ENCODE results near the gene VPS41. TPM values are rescaled to one million over a fixed set of nuclear protein-coding genes. Genes with fewer than 3 reads are reported as not detected.

The VPS41 gene
- total RNA-seq, 1 experiment from 2014 or later, result 31.4 TPM

- TF ChIP-seq CTCF (IDR thresholded peaks at IDR 0.05; ENCODE audit: unreplicated experiment), result no peak
- H3K36me3 Mint-ChIP-seq (ENCODE audit: insufficient read depth, unreplicated experiment), result no peaks in the 10 kb centered on the region
- H3K9me3 Mint-ChIP-seq (ENCODE audit: unreplicated experiment), result no peaks in the 10 kb centered on the region
- no peak overlapping the region for H3K4me3 Mint-ChIP-seq (ENCODE audit: unreplicated experiment)
- ChIA-PET CTCF (no interaction called here), POLR2A (no interaction called here)
- H3K27me3 Mint-ChIP-seq (ENCODE audit: insufficient read depth, unreplicated experiment), result peaks cover 16% of the 10 kb centered on the region
- DNase-seq (ENCODE audit: unreplicated experiment), result no peak
- intact Hi-C loops (cut with micrococcal nuclease), result no loop called here
- no peak overlapping the region for H3K27ac Mint-ChIP-seq (ENCODE audit: low read depth, unreplicated experiment)
- H3K4me1 Mint-ChIP-seq (ENCODE audit: insufficient read depth, unreplicated experiment), result peaks cover 7% of the 10 kb centered on the region
- BruUV-seq (replicated peaks), result no TSS peak
Observed at GRCh38 chr7:38928506-38928905, 19.5 kb upstream of the VPS41 start.

- no peaks in the 10 kb centered on the region for H3K9me3 Mint-ChIP-seq (ENCODE audit: unreplicated experiment)
Observed at GRCh38 chr7:38927751-38928150, 18.8 kb upstream of the VPS41 start.

GRCh38 chr7:38920731-38921130, 11.7 kb upstream of the VPS41 start:
- Mint-ChIP-seq H3K9me3 (ENCODE audit: unreplicated experiment) (no peaks in the 10 kb centered on the region), H3K27me3 (ENCODE audit: insufficient read depth, unreplicated experiment) (no peaks in the 10 kb centered on the region), H3K4me1 (ENCODE audit: insufficient read depth, unreplicated experiment) (no peaks in the 10 kb centered on the region), H3K36me3 (ENCODE audit: insufficient read depth, unreplicated experiment) (no peaks in the 10 kb centered on the region), H3K4me3 (ENCODE audit: unreplicated experiment) (no peak overlapping the region), H3K27ac (ENCODE audit: low read depth, unreplicated experiment) (no peak overlapping the region)
- intact Hi-C loops (cut with micrococcal nuclease), result no loop called here
- TF ChIP-seq CTCF (IDR thresholded peaks at IDR 0.05; ENCODE audit: unreplicated experiment), result no peak
- CTCF ChIA-PET, result no interaction called here
- POLR2A ChIA-PET, result no interaction called here
- BruUV-seq (replicated peaks), result no TSS peak
- no peak for DNase-seq (ENCODE audit: unreplicated experiment)

More at GRCh38 chr7:38927751-38928150, 18.8 kb upstream of the VPS41 start:
- Mint-ChIP-seq H3K27ac (ENCODE audit: low read depth, unreplicated experiment) (no peak overlapping the region), H3K4me1 (ENCODE audit: insufficient read depth, unreplicated experiment) (peaks cover 5% of the 10 kb centered on the region), H3K27me3 (ENCODE audit: insufficient read depth, unreplicated experiment) (peaks cover 8% of the 10 kb centered on the region), H3K4me3 (ENCODE audit: unreplicated experiment) (no peak overlapping the region), H3K36me3 (ENCODE audit: insufficient read depth, unreplicated experiment) (no peaks in the 10 kb centered on the region)
- no peak for DNase-seq (ENCODE audit: unreplicated experiment)
- intact Hi-C loops (cut with micrococcal nuclease), result no loop called here
- BruUV-seq (replicated peaks), result no TSS peak
- CTCF ChIA-PET, result interaction anchor here (0.5 to 0.6 kb wide), 2 partner anchors 20 to 591 kb away, joined by 3 read pairs; no protein-coding TSS in a partner anchor
- POLR2A ChIA-PET, result no interaction called here
- no peak for TF ChIP-seq CTCF (IDR thresholded peaks at IDR 0.05; ENCODE audit: unreplicated experiment)

DNA sequence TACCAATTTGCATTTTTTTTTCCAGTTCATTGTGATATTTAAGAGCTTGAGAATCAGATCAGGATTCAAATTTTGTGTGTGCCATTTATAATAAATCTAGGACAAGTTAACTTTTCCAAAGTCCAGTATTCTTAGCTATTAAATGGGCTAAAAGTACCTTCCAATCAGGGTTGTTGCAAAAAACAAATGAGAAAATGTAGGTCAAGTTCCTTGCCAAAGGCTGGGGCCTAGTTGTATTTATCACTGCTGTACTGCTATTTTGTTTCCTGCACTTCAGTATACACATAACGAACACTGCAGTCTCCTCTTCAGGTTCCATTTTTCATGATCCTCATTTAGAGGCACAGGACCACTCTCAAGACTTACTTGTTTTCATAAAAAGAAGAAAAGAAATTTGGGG, 7.4 kb upstream of the VPS41 start:
- DNase-seq (ENCODE audit: unreplicated experiment), result no peak
- intact Hi-C loops (cut with micrococcal nuclease), result no loop called here
- no peaks in the 10 kb centered on the region for H3K9me3 Mint-ChIP-seq (ENCODE audit: unreplicated experiment)
- H3K27me3 Mint-ChIP-seq (ENCODE audit: insufficient read depth, unreplicated experiment), result no peaks in the 10 kb centered on the region
- ChIA-PET CTCF (interaction anchor here (0.6 kb wide), 1 partner anchor 705 kb away, joined by 3 read pairs; no protein-coding TSS in a partner anchor), POLR2A (no interaction called here)
- TF ChIP-seq CTCF (IDR thresholded peaks at IDR 0.05; ENCODE audit: unreplicated experiment), result no peak
- no peaks in the 10 kb centered on the region for H3K36me3 Mint-ChIP-seq (ENCODE audit: insufficient read depth, unreplicated experiment)
- H3K4me1 Mint-ChIP-seq (ENCODE audit: insufficient read depth, unreplicated experiment), result no peaks in the 10 kb centered on the region
- no peak overlapping the region for H3K27ac Mint-ChIP-seq (ENCODE audit: low read depth, unreplicated experiment)
- no TSS peak for BruUV-seq (replicated peaks)
- no peak overlapping the region for H3K4me3 Mint-ChIP-seq (ENCODE audit: unreplicated experiment)
